DND-41 (cell line): Measurements from ENCODE around the gene SHH.

ENCODE experiments used
- CTCF ChIP-seq: IDR thresholded peaks from 2 replicates; pipeline ENCODE4 v1.5.1; 2012; ENCODE audit warnings: borderline replicate concordance, low read length, moderate library complexity, mild to moderate bottlenecking; ENCODE audit not compliant: poor library complexity, severe bottlenecking; ENCODE audit errors: extremely low read depth
- EZH2 ChIP-seq: IDR thresholded peaks from 3 replicates; pipeline ENCODE4 v1.6.1; 2012; ENCODE audit warnings: borderline replicate concordance, low read depth, mild to moderate bottlenecking, moderate library complexity, low read length, inconsistent platforms; ENCODE audit not compliant: severe bottlenecking

GRCh38 chr7:155758348-155758747, 53.9 kb downstream of the SHH start:
- TF ChIP-seq CTCF: no peak
- no peak for TF ChIP-seq EZH2
